HL-60 (cell line): ENCODE results near the gene SFMBT2.

Experiments
- DNase-seq, 2 experiments: peaks; one replicate each; pipeline ENCODE4 v3.0.0-alpha.2; 2010 to 2020; ENCODE audit warnings: low read depth in 1 of 2, low spot score in 1 of 2
- H3K27ac ChIP-seq: fragments of 250-450 bp; sonication (Bioruptor Pico); replicated peaks from 2 replicates; pipeline ENCODE4 v1.5.1; 2020; ENCODE audit warnings: mild to moderate bottlenecking, moderate library complexity
- H3K27me3 ChIP-seq: fragments of 250-450 bp; sonication (Bioruptor Pico); 2 replicates; pipeline ENCODE4 v1.5.1; 2021; ENCODE audit warnings: mild to moderate bottlenecking, moderate library complexity; ENCODE audit not compliant: insufficient read depth, poor library complexity, severe bottlenecking
- H3K4me3 ChIP-seq: replicated peaks from 2 replicates; pipeline ENCODE4 v1.5.1; 2011; ENCODE audit warnings: mild to moderate bottlenecking, control low read depth, low read length; ENCODE audit not compliant: insufficient read depth
- CTCF ChIP-seq: IDR thresholded peaks from one replicate; pipeline ENCODE4 v1.5.1; 2011; ENCODE audit warnings: low read length, control low read depth, inconsistent platforms; ENCODE audit not compliant: insufficient read depth
- GABPA ChIP-seq: IDR thresholded peaks from 2 replicates; pipeline ENCODE4 v1.6.1; 2012; ENCODE audit warnings: low read depth
- POLR2AphosphoS5 ChIP-seq: IDR thresholded peaks from 2 replicates; pipeline ENCODE4 v1.6.1; 2012; ENCODE audit warnings: low read depth
- REST ChIP-seq: IDR thresholded peaks from 2 replicates; pipeline ENCODE4 v1.6.1; 2012; ENCODE audit warnings: low read depth; ENCODE audit not compliant: insufficient replicate concordance
- SPI1 ChIP-seq: IDR thresholded peaks from 2 replicates; pipeline ENCODE4 v1.6.1; 2012; ENCODE audit warnings: low read depth, mild to moderate bottlenecking, borderline replicate concordance

SFMBT2 gene

GRCh38 chr10:7354330-7355047, 56.3 kb downstream of the SFMBT2 start:
- H3K27ac ChIP-seq: no peak overlapping the region
- H3K27me3 ChIP-seq: no peaks in the 10 kb centered on the region
- H3K4me3 ChIP-seq: no peak overlapping the region
- no peak for DNase-seq
- TF ChIP-seq CTCF: no peak
- no peak for TF ChIP-seq GABPA
- no peak for TF ChIP-seq SPI1
- TF ChIP-seq POLR2AphosphoS5: no peak
- TF ChIP-seq REST: no peak

- H3K27me3 ChIP-seq: no peaks in the 10 kb centered on the region
- H3K4me3 ChIP-seq: no peak overlapping the region
- H3K27ac ChIP-seq: no peak overlapping the region
- no peak for TF ChIP-seq CTCF
- TF ChIP-seq SPI1: no peak
- no peak for TF ChIP-seq GABPA
- no peak for TF ChIP-seq POLR2AphosphoS5
- TF ChIP-seq REST: no peak
- DNase-seq: no peak
These were observed 58.9 kb downstream of the SFMBT2 start for GRCh38 chr10:7351894-7352293.

GRCh38 chr10:7350541-7351195, 60.2 kb downstream of the SFMBT2 start:
- no peak for DNase-seq
- Histone ChIP-seq H3K27me3 (no peaks in the 10 kb centered on the region), H3K4me3 (no peak overlapping the region), H3K27ac (no peak overlapping the region)
- TF ChIP-seq POLR2AphosphoS5 (no peak), REST (no peak), GABPA (no peak), SPI1 (no peak)
